HFFc6 (cell line): Measurements from ENCODE around the gene GLOD4. TPM values are rescaled to one million over a fixed set of nuclear protein-coding genes. Genes with fewer than 3 reads are reported as not detected.

ENCODE experiments used
- DNase-seq: peaks from one replicate; pipeline ENCODE4 v3.0.0-alpha.2; 2018
- H3K27ac Mint-ChIP-seq: 2 replicates; pipeline ENCODE4 v1.8.0; 2020; ENCODE audit warnings: mild to moderate bottlenecking, mixed read lengths
- H3K27me3 Mint-ChIP-seq: 2 replicates; pipeline ENCODE4 v1.8.0; 2021; ENCODE audit warnings: mild to moderate bottlenecking, moderate library complexity, mixed read lengths; ENCODE audit not compliant: insufficient read depth
- H3K36me3 Mint-ChIP-seq: 2 replicates; pipeline ENCODE4 v1.8.0; 2021; ENCODE audit warnings: low read depth, mixed read lengths
- H3K4me1 Mint-ChIP-seq: 2 replicates; pipeline ENCODE4 v1.8.0; 2020; ENCODE audit warnings: low read depth, mixed read lengths
- H3K4me3 Mint-ChIP-seq: 2 replicates; pipeline ENCODE4 v1.8.0; 2020; ENCODE audit warnings: mild to moderate bottlenecking, moderate library complexity, mixed read lengths
- H3K9me3 Mint-ChIP-seq: 2 replicates; pipeline ENCODE4 v1.8.0; 2020; ENCODE audit warnings: mild to moderate bottlenecking, mixed read lengths
- CTCF ChIP-seq: fragments of 200-600 bp; sonication (generic); IDR thresholded peaks from 2 replicates; pipeline ENCODE4 v1.5.0; 2021; ENCODE audit warnings: antibody characterized with exemption, mild to moderate bottlenecking
- total RNA-seq, 6 experiments: library from RNA; stranded (reverse); fragmentation: NEBNext Ultra II Directional; extraction: Animal tissue kit (Norgen Biotek cat#: 25700); gene quantifications; 2 replicates in 1 of 6; 3 replicates in 5 of 6; pipeline ENCODE4 v1.2.3, GENCODE V29; 2021

Gene GLOD4
- total RNA-seq, 6 experiments from 2014 or later = 43.8 to 57.9 (median 48.6) TPM

- Mint-ChIP-seq H3K9me3 (peaks cover 14% of the 10 kb centered on the region), H3K27me3 (peaks cover 6% of the 10 kb centered on the region; the same call in 1 of the 2 replicates), H3K4me3 (no peak overlapping the region), H3K27ac (no peak overlapping the region), H3K4me1 (peaks cover 4% of the 10 kb centered on the region), H3K36me3 (peaks cover 51% of the 10 kb centered on the region)
- no peak for DNase-seq
- TF ChIP-seq CTCF = no peak
These were observed 36.7 kb downstream of the GLOD4 start for GRCh38 chr17:745406-745805.

GRCh38 chr17:744937-745336 is 37.1 kb downstream of the GLOD4 start:
- Mint-ChIP-seq H3K27ac (no peak overlapping the region), H3K4me3 (no peak overlapping the region), H3K9me3 (peaks cover 14% of the 10 kb centered on the region), H3K36me3 (peaks cover 50% of the 10 kb centered on the region), H3K4me1 (no peaks in the 10 kb centered on the region; the same call in none of the 2 replicates), H3K27me3 (peaks cover 6% of the 10 kb centered on the region; the same call in 1 of the 2 replicates)
- no peak for TF ChIP-seq CTCF
- no peak for DNase-seq

GRCh38 chr17:743139-743538 is 38.9 kb downstream of the GLOD4 start:
- no peak for TF ChIP-seq CTCF
- peaks cover 3% of the 10 kb centered on the region for H3K9me3 Mint-ChIP-seq
- DNase-seq = no peak
- peaks cover 42% of the 10 kb centered on the region for H3K36me3 Mint-ChIP-seq
- no peak overlapping the region for H3K4me3 Mint-ChIP-seq
- no peaks in the 10 kb centered on the region for H3K4me1 Mint-ChIP-seq
- H3K27ac Mint-ChIP-seq = no peak overlapping the region
- no peaks in the 10 kb centered on the region for H3K27me3 Mint-ChIP-seq

- Mint-ChIP-seq H3K4me1 (no peaks in the 10 kb centered on the region), H3K9me3 (no peaks in the 10 kb centered on the region), H3K4me3 (no peak overlapping the region), H3K36me3 (peaks cover 38% of the 10 kb centered on the region), H3K27me3 (no peaks in the 10 kb centered on the region; the same call in 1 of the 2 replicates), H3K27ac (no peak overlapping the region)
- no peak for TF ChIP-seq CTCF
- DNase-seq = no peak
These were observed 39.8 kb downstream of the GLOD4 start for GRCh38 chr17:742147-742793.

GRCh38 chr17:740240-741017 is 41.7 kb downstream of the GLOD4 start:
- H3K4me1 Mint-ChIP-seq = no peaks in the 10 kb centered on the region

More at GRCh38 chr17:740240-741017, 41.7 kb downstream of the GLOD4 start:
- Mint-ChIP-seq H3K4me3 (no peak overlapping the region), H3K27ac (no peak overlapping the region; the same call in 1 of the 2 replicates), H3K9me3 (no peaks in the 10 kb centered on the region), H3K36me3 (peaks cover 45% of the 10 kb centered on the region), H3K27me3 (no peaks in the 10 kb centered on the region; the same call in 1 of the 2 replicates)
- TF ChIP-seq CTCF = no peak
- no peak for DNase-seq
